Vagina (tissue), 2 donors: Measurements from ENCODE around the gene GALNT11. TPM values are rescaled to one million over a fixed set of nuclear protein-coding genes. Genes with fewer than 3 reads are reported as not detected.
"Not testable (repeated sequence)": the region's sequence is repeated elsewhere in the genome, so short reads cannot be mapped to it uniquely, and the experiment has no call there.

ENCODE experiments used
- DNase-seq, 2 donors: peaks; one replicate each; pipeline ENCODE4 v3.0.0-alpha.2; 2017; ENCODE audit errors: extremely low spot score in 2 of 2
- H3K27ac ChIP-seq: fragments of 200-600 bp; sonication (generic); one replicate; pipeline ENCODE4 v1.5.1; 2019
- H3K27me3 ChIP-seq: fragments of 200-600 bp; sonication (generic); one replicate; pipeline ENCODE4 v1.5.1; 2019
- H3K36me3 ChIP-seq, 2 donors: fragments of 200-600 bp; sonication (generic); one replicate each; pipeline ENCODE4 v1.5.1; 2017 to 2019
- H3K4me1 ChIP-seq: fragments of 200-600 bp; sonication (generic); one replicate; pipeline ENCODE4 v1.5.1; 2019
- H3K4me3 ChIP-seq, 2 donors: fragments of 200-600 bp; sonication (generic); 1 replicate in 1 of 2; 2 replicates in 1 of 2; pipeline ENCODE4 v1.5.1; 2016 to 2019
- H3K9me3 ChIP-seq: fragments of 200-600 bp; sonication (generic); one replicate; pipeline ENCODE4 v1.5.1; 2019
- CTCF ChIP-seq, 3 experiments: fragments of 450-650 bp in 2 of 3; fragments of 200-600 bp in 1 of 3; sonication (generic) in 1 of 3; IDR thresholded peaks; one replicate each; pipeline ENCODE4 v1.5.1; 2017 to 2019; ENCODE audit warnings: antibody characterized with exemption in 3 of 3, mild to moderate bottlenecking in 2 of 3, moderate library complexity in 2 of 3
- POLR2A ChIP-seq, 2 donors: fragments of 450-650 bp; IDR thresholded peaks; one replicate each; pipeline ENCODE4 v1.6.1; 2017; ENCODE audit warnings: antibody characterized with exemption in 2 of 2, mild to moderate bottlenecking in 2 of 2, moderate library complexity in 2 of 2
- POLR2AphosphoS5 ChIP-seq, 2 donors: sonication (generic); formaldehyde crosslinking; IDR thresholded peaks; one replicate each; pipeline ENCODE4 v1.9.0; 2017; ENCODE audit warnings: antibody characterized with exemption in 2 of 2, mild to moderate bottlenecking in 2 of 2, low read depth in 1 of 2; ENCODE audit not compliant: insufficient read depth in 1 of 2
- intact Hi-C: fragments of 100-400 bp; cut with DNase I; formaldehyde crosslinking; loops from one replicate; pipeline ENCODE4 v1.15.1; 2023
- total RNA-seq: library from RNA; depleted of rRNA; stranded (reverse); fragments of >200 nt; gene quantifications from one replicate; pipeline ENCODE4 v1.2.3, GENCODE V29; 2016

Gene GALNT11
- total RNA-seq, 1 donor from 2014 or later = 46.9 TPM

DNA sequence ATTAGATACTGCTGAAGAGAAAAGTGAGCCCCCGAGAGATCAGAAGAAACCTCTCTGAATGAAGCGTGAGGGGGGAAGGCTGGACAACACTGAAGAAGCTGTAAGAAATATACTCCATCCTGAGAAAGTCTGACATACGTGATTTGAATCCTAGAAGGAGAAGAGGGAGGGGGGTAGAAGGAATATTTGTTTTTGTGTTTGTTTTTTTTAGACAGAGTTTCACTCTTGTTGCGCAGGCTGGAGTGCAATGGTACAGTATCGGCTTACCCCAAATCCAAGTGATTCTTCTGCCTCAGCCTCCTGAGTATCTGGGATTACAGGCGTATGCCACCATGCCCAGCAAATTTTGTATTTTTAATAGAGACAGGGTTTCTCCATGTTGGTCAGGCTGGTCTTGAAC is 52.6 kb downstream of the GALNT11 start:
- Histone ChIP-seq H3K27me3 (no peaks in the 10 kb centered on the region), H3K36me3 (no peaks in the 10 kb centered on the region), H3K4me3 (no peak overlapping the region), H3K27ac (no peak overlapping the region), H3K9me3 (no peaks in the 10 kb centered on the region), H3K4me1 (peaks cover 23% of the 10 kb centered on the region)
- DNase-seq = no peak
- TF ChIP-seq CTCF (IDR thresholded peaks at IDR 0.05) (no peak), POLR2A (IDR thresholded peaks at IDR 0.05) (no peak), POLR2AphosphoS5 (IDR thresholded peaks at IDR 0.05; ENCODE audit: insufficient read depth in 1 of 2, low read depth in 1 of 2) (no peak)
- intact Hi-C loops = no loop called here

GRCh38 chr7:152078786-152079185 is 53.3 kb downstream of the GALNT11 start:
- Histone ChIP-seq H3K27ac (no peak overlapping the region), H3K36me3 (no peaks in the 10 kb centered on the region), H3K4me1 (peaks cover 24% of the 10 kb centered on the region), H3K9me3 (no peaks in the 10 kb centered on the region), H3K27me3 (no peaks in the 10 kb centered on the region), H3K4me3 (no peak overlapping the region)
- intact Hi-C loops = no loop called here
- no peak for TF ChIP-seq CTCF (IDR thresholded peaks at IDR 0.05)
- no peak for TF ChIP-seq POLR2A (IDR thresholded peaks at IDR 0.05)
- TF ChIP-seq POLR2AphosphoS5 (IDR thresholded peaks at IDR 0.05; ENCODE audit: insufficient read depth in 1 of 2, low read depth in 1 of 2) = no peak
- DNase-seq = no peak

DNA sequence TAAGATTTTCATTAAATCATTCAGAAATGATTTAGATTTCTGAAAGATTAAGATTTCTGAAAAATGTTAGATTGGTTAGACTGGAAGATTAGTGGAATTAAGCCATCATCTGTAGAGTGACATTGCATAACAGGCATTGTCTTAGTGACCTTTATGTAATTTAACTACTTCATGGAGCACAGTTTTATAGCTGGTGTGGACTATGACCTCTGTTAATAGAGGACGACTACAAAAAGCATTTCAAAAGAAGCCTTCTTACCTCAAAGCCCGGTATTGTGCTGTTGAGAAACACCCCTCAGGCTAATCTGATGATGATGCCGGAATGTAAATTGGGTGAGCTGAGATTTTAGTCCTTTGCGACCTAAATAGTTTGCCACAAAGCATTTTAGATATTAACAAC is 55.6 kb downstream of the GALNT11 start:
- H3K4me1 ChIP-seq = peaks cover 24% of the 10 kb centered on the region
- TF ChIP-seq CTCF (IDR thresholded peaks at IDR 0.05) (no peak), POLR2AphosphoS5 (IDR thresholded peaks at IDR 0.05; ENCODE audit: insufficient read depth in 1 of 2, low read depth in 1 of 2) (no peak), POLR2A (IDR thresholded peaks at IDR 0.05) (no peak)
- no peak for DNase-seq
- H3K36me3 ChIP-seq = no peaks in the 10 kb centered on the region
- no peak overlapping the region for H3K27ac ChIP-seq
- intact Hi-C loops = no loop called here
- H3K27me3 ChIP-seq = no peaks in the 10 kb centered on the region
- H3K4me3 ChIP-seq = no peak overlapping the region
- no peaks in the 10 kb centered on the region for H3K9me3 ChIP-seq

DNA sequence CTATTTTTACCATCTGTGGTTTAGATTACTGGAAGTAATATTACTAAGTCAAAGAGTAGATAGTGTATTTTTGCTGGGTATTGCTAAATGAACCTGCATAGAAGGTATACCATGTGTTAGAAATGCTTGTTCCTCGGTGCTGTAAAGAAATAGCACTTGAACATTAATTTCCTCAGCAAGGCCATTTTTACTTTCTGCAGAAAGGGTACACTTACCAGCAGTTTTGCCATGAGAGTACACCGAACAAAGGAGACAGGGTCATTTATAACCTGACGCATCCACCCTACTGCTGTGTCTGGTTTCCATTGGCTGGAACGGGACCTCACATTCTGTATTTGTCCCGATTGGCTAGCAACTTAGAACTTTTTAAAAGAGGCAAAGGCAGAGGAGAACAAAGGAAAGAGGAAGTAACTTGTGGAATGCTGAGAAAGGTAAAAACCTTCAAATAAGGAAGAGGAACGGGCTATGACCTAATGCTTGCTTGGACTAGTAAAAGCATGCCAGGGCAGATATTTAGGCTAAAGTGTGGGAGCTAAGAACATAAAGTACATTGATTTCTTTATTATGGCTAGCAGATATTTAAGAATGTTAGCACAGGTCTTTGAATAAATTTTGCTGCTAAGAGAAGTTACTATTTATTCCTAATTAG is 56.7 kb downstream of the GALNT11 start:
- intact Hi-C loops, H3K27me3 ChIP-seq, H3K27ac ChIP-seq, H3K36me3 ChIP-seq, H3K4me3 ChIP-seq, DNase-seq, H3K9me3 ChIP-seq: not testable (repeated sequence)
- peaks cover 13% of the 10 kb centered on the region for H3K4me1 ChIP-seq

DNA sequence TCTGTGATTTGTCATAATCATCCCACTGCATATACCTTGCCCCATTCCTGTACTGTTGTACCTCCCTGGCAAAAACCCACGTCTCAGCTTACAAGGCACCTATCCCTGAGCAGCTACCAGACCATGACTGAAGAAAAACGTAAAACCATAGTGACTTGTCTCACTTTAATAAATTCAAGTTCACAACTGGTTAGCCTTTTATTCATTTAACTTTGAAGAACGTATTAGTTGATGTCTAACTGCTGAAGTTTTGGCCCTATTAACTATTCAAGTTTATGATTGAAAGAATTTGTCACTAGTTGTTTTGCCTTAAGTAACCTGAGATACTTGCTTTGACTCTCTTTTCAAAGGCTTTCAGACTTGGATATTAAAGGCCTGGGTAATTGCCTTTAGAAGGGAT is 59.7 kb downstream of the GALNT11 start:
- Histone ChIP-seq H3K36me3 (no peaks in the 10 kb centered on the region), H3K9me3 (peaks cover 3% of the 10 kb centered on the region), H3K27ac (no peak overlapping the region), H3K27me3 (no peaks in the 10 kb centered on the region), H3K4me3 (no peak overlapping the region), H3K4me1 (peaks cover 5% of the 10 kb centered on the region)
- intact Hi-C loops = no loop called here
- DNase-seq = no peak
- TF ChIP-seq CTCF (IDR thresholded peaks at IDR 0.05) (no peak), POLR2AphosphoS5 (IDR thresholded peaks at IDR 0.05; ENCODE audit: insufficient read depth in 1 of 2, low read depth in 1 of 2) (no peak), POLR2A (IDR thresholded peaks at IDR 0.05) (no peak)
